Activated CD4-positive, alpha-beta T cell treated with anti-CD3 and anti-CD28 coated beads for 4 hours (primary cell): ENCODE data around the gene OR8D1.
"Not testable (repeated sequence)": the region's sequence is repeated elsewhere in the genome, so short reads cannot be mapped to it uniquely, and the experiment has no call there.

ENCODE experiments used
- DNase-seq, 2 donors: peaks; one replicate each; pipeline ENCODE4 v3.0.0-alpha.2; 2020

OR8D1 gene

DNA sequence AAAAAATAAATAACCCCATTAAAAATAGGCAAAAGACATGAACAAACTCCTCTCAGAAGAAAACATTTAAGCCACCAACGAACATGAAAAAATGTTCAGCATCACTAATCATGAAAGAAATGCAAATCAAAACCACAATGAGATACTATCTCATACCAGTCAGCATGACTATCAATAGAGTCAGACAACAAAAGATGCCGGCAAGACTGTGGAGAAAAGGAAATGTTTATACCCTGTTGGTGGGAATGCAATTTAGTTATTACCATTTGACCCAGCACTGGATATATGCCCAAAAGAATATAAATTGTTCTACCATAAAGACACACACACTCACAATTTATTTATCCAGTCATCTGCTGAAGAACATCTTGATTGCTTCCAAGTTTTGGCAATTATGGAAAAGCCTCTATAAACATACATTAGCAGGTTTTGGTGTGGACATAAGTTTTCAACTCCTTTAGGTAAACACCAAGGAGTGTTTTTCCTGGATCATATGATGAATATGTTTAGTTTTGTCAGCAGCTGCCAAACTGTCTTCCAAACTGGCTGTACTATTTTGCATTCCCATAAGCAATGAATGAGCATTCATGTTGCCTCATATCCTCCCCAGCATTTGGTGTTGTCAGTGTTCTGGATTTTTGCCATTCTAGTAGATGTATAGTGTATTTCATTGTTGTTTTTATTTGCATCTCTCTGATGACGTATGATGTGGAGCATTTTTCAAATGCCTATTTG lies 28.0 kb downstream of the OR8D1 start:
- DNase-seq: no peak

DNA sequence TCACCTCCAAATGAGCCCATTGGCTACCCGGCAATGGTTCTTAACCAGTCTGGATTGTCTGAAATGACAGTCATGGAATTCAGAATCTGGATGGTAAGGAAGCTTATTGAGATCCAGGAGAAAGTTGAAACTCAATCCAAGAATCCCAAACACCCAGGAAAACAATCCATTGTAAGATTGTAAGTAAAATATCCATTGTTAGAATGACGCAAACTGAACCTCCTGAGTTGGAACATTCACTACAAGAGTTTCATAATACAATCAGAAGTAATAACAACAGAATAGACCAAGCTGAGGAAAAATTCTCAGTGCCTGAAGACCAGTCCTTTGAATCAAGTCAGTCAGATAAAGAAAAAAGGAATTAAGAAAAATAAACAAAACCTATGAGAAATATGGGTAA lies 35.5 kb downstream of the OR8D1 start:
- DNase-seq: no peak

DNA sequence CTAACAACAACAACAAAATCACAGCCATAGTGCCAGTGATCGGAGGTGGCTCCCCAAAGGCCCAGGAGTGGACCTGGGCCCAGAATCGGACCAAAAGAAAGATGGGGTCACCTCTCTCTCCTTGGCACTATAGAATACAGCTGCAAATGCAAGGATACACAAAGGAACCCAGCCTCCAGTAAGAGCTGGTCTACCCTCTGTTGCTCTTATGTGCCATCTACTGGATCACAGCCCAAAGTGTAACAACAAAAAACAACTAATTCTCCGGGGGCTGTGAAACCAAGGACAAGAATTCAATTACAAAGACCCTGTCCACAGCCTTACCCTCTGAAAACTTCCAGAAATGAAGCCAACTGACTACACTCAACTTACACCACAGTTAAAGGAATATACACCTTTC lies 35.9 kb downstream of the OR8D1 start:
- DNase-seq: no peak

DNA sequence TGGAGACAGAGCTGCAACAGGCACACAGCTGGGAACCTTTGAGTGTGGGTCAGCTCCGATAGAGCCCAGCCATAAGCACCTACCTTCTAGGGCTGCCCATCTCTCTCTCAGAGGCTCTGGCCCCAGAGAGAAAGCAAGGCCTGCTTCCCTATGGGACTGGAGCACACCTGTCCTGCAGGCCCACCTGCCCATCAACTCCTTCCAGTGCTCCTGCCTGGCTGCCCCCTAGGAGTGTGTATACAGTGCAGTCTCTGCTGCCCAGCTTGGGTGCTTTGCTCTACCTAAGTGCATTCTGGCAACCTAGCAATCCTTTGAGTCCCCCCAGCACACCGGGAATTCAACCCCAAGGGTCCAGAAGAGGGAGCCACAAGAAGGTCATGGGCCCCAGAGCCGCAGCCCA lies 36.5 kb downstream of the OR8D1 start:
- DNase-seq: no peak

DNA sequence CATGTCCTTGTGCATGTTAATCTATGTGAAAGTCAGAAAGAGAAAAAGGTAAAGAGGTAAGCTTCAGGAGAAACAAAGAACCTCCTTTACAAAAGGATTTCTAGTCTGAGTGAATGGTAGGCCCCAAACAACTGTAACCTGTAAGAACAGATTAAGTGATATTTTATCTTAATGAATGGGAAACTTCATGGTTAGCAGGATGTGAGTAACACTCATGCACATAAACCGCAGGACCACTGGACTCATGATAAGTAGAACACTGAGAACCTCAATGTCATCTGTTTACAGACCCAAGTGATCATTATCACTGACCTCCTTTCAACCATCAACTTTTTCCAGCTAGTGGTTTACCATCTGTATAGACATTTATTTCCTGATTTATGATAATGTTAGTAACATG lies 37.7 kb downstream of the OR8D1 start:
- no peak for DNase-seq

DNA sequence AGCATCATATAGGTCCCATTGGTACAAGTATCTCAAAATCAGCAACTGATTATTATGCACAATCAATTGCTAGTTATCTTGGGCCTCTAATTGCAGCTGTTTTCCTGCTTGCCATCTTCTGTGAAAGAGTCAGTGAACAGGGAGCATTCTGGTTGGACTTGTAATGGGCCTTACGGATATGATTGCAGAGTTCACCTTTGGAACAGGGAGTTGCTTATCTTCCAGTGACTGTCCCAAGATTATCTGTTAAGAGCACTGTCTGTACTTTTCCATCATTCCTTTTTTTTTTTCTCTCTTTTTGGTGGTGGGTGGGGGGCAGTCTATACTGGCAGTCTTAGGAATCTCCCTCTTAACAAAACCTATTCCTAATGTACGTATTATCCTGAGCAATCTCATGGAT lies 39.7 kb downstream of the OR8D1 start:
- DNase-seq: no peak

DNA sequence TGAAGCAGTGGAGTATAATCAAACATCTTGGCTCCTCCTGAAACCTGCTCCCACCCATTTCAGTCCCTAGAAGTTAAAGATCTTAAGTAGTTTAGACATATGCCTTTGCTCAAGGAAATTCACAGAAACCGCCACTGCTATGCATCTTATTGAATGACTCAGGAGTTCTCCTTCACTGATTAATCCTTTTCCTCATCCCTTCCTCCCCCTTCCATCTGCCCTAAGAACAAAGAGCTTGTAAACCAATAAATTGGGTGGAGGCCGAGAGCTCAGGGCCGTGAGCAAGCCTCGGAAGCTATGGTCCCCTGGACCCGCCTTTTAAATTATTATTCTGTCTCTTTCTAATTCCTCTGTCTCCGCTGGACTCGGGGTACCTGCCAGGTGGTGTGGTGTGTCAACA lies 42.9 kb downstream of the OR8D1 start:
- DNase-seq: not testable (repeated sequence)

DNA sequence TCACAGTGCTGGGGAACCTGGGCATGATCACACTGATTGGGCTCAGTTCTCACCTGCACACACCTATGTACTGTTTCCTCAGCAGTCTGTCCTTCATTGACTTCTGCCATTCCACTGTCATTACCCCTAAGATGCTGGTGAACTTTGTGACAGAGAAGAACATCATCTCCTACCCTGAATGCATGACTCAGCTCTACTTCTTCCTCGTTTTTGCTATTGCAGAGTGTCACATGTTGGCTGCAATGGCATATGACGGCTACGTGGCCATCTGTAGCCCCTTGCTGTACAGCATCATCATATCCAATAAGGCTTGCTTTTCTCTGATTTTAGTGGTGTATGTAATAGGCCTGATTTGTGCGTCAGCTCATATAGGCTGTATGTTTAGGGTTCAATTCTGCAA lies 48.7 kb downstream of the OR8D1 start:
- not testable (repeated sequence) for DNase-seq

DNA sequence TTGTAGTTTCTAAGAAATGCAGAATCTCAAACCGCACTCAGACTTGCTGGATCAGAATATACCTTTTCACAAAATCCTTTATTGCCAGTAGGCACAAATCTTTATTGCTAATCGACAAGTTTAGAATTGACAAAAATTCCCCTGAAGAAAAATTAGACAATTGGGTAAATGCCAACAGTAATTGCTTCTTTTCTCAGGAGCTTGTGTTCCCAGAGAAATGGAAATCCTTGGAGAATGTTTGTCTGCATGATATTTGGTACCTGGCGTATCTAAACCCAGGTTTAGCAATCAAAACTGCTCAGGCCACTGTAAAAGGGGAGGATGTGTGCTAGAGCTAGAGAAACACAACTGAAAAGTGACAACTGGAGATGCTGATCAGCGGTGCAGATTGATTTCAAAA lies 57.7 kb downstream of the OR8D1 start, which contains the start of gene OR8G5:
Gene OR8G5 (plus strand): TSS at position 301 of the 400 bp plus-strand sequence. CDS start 8,556 bp downstream, outside the sequence.
- no peak for DNase-seq
